Stimulated activated memory B cell treated with anti-CD40 and anti-IgM and Interleukin-4, amounts not matched to agents 10 μg/mL and 1 μg/mL and 100 μg/mL, for 72 hours (primary cell): ENCODE data around the gene GPAT3.

Experiments used
- ATAC-seq: fragments of 150-1000 bp; cut with Tn5 transposase; 2 replicates; pipeline ENCODE4 v1.10.0; 2021
- H3K27ac Mint-ChIP-seq: one replicate; pipeline ENCODE4 v1.8.0; 2022; ENCODE audit warnings: mild to moderate bottlenecking, mixed read lengths
- H3K27me3 Mint-ChIP-seq: one replicate; pipeline ENCODE4 v1.8.0; 2022; ENCODE audit warnings: mixed read lengths
- H3K36me3 Mint-ChIP-seq: one replicate; pipeline ENCODE4 v1.8.0; 2022; ENCODE audit warnings: mixed read lengths
- H3K4me1 Mint-ChIP-seq: one replicate; pipeline ENCODE4 v1.8.0; 2022; ENCODE audit warnings: mixed read lengths
- H3K4me3 Mint-ChIP-seq: one replicate; pipeline ENCODE4 v1.8.0; 2022; ENCODE audit warnings: mild to moderate bottlenecking, moderate library complexity, mixed read lengths
- H3K9me3 Mint-ChIP-seq: one replicate; pipeline ENCODE4 v1.8.0; 2022; ENCODE audit warnings: mixed read lengths

GPAT3 gene

GRCh38 chr4:83636930-83637329 lies 101.0 kb downstream of the GPAT3 start:
- Mint-ChIP-seq H3K27ac (no peak overlapping the region), H3K4me1 (no peaks in the 10 kb centered on the region), H3K4me3 (no peak overlapping the region), H3K9me3 (no peaks in the 10 kb centered on the region), H3K36me3 (no peaks in the 10 kb centered on the region), H3K27me3 (no peaks in the 10 kb centered on the region)
- no peak for ATAC-seq

- Mint-ChIP-seq H3K36me3 (no peaks in the 10 kb centered on the region), H3K4me1 (peaks cover 5% of the 10 kb centered on the region), H3K9me3 (no peaks in the 10 kb centered on the region), H3K27me3 (peaks cover 6% of the 10 kb centered on the region), H3K4me3 (no peak overlapping the region), H3K27ac (no peak overlapping the region)
- peak; percentile 62 for ATAC-seq
Measured at GRCh38 chr4:83639849-83640493, 104.1 kb downstream of the GPAT3 start.

- Mint-ChIP-seq H3K27me3 (peaks cover 8% of the 10 kb centered on the region), H3K4me1 (peaks cover 6% of the 10 kb centered on the region), H3K9me3 (no peaks in the 10 kb centered on the region), H3K4me3 (no peak overlapping the region), H3K36me3 (no peaks in the 10 kb centered on the region), H3K27ac (no peak overlapping the region)
- ATAC-seq = no peak
Measured at GRCh38 chr4:83643036-83643435, 107.1 kb downstream of the GPAT3 start.

- H3K27me3 Mint-ChIP-seq = peaks cover 8% of the 10 kb centered on the region
- H3K27ac Mint-ChIP-seq = no peak overlapping the region
- no peaks in the 10 kb centered on the region for H3K9me3 Mint-ChIP-seq
- no peaks in the 10 kb centered on the region for H3K36me3 Mint-ChIP-seq
- no peak for ATAC-seq
- peaks cover 6% of the 10 kb centered on the region for H3K4me1 Mint-ChIP-seq
- no peak overlapping the region for H3K4me3 Mint-ChIP-seq
Measured at GRCh38 chr4:83644677-83645659, 109.1 kb downstream of the GPAT3 start.

- Mint-ChIP-seq H3K9me3 (no peaks in the 10 kb centered on the region), H3K4me1 (peaks cover 6% of the 10 kb centered on the region), H3K27ac (no peak overlapping the region), H3K27me3 (peaks cover 8% of the 10 kb centered on the region), H3K36me3 (no peaks in the 10 kb centered on the region), H3K4me3 (no peak overlapping the region)
- no peak for ATAC-seq
Measured at GRCh38 chr4:83646538-83647239, 110.8 kb downstream of the GPAT3 start.

GRCh38 chr4:83651846-83652245 lies 115.9 kb downstream of the GPAT3 start:
- H3K4me1 Mint-ChIP-seq = no peaks in the 10 kb centered on the region
- no peak for ATAC-seq
- H3K4me3 Mint-ChIP-seq = no peak overlapping the region
- no peaks in the 10 kb centered on the region for H3K36me3 Mint-ChIP-seq
- no peaks in the 10 kb centered on the region for H3K27me3 Mint-ChIP-seq
- no peak overlapping the region for H3K27ac Mint-ChIP-seq
- no peaks in the 10 kb centered on the region for H3K9me3 Mint-ChIP-seq
